Thoracic aorta (tissue), 2 donors: ENCODE results near the gene PTPRE. TPM values are rescaled to one million over a fixed set of nuclear protein-coding genes. Genes with fewer than 3 reads are reported as not detected.

Experiments used
- ATAC-seq: fragments of 150-250 bp; one replicate; pipeline ENCODE4 v1.8.0; 2017; ENCODE audit warnings: low read depth; ENCODE audit not compliant: insufficient number of reproducible peaks, low FRiP score
- DNase-seq: peaks from one replicate; pipeline ENCODE4 v3.0.0-alpha.2; 2020; ENCODE audit warnings: low spot score
- H3K27ac ChIP-seq, 2 donors: fragments of 200-600 bp; sonication (generic); 1 replicate in 1 of 2; 2 replicates in 1 of 2; pipeline ENCODE4 v1.5.1; 2016; ENCODE audit warnings: mild to moderate bottlenecking in 2 of 2, moderate library complexity in 2 of 2
- H3K27me3 ChIP-seq: fragments of 200-600 bp; sonication (generic); replicated peaks from 2 replicates; pipeline ENCODE4 v1.6.0; 2016; ENCODE audit warnings: mild to moderate bottlenecking; ENCODE audit not compliant: insufficient read depth
- H3K36me3 ChIP-seq: fragments of 200-600 bp; sonication (generic); one replicate; pipeline ENCODE4 v1.5.1; 2016
- H3K4me1 ChIP-seq, 2 donors: fragments of 200-600 bp; sonication (generic); 1 replicate in 1 of 2; 2 replicates in 1 of 2; pipeline versions ENCODE4 v1.5.1 to v1.6.0; 2016; ENCODE audit warnings: low read depth in 2 of 2, mild to moderate bottlenecking in 1 of 2; ENCODE audit not compliant: control insufficient read depth in 1 of 2
- H3K4me3 ChIP-seq: fragments of 200-600 bp; sonication (generic); 2 replicates; pipeline ENCODE4 v1.5.1; 2016; ENCODE audit warnings: mild to moderate bottlenecking
- H3K9me3 ChIP-seq: fragments of 200-600 bp; sonication (generic); 2 replicates; pipeline ENCODE4 v1.5.1; 2016
- CTCF ChIP-seq: fragments of 200-600 bp; sonication (generic); IDR thresholded peaks from one replicate; pipeline ENCODE4 v1.5.1; 2019; ENCODE audit warnings: antibody characterized with exemption
- total RNA-seq, 2 donors: library from RNA; depleted of rRNA; stranded (reverse); fragments of >200 nt; gene quantifications; one replicate each; pipeline versions ENCODE4 v1.1.0 to v1.2.3, GENCODE V29; 2016

PTPRE gene
- total RNA-seq, 2 donors from 2014 or later, result 41.9 to 45.1 TPM

DNA sequence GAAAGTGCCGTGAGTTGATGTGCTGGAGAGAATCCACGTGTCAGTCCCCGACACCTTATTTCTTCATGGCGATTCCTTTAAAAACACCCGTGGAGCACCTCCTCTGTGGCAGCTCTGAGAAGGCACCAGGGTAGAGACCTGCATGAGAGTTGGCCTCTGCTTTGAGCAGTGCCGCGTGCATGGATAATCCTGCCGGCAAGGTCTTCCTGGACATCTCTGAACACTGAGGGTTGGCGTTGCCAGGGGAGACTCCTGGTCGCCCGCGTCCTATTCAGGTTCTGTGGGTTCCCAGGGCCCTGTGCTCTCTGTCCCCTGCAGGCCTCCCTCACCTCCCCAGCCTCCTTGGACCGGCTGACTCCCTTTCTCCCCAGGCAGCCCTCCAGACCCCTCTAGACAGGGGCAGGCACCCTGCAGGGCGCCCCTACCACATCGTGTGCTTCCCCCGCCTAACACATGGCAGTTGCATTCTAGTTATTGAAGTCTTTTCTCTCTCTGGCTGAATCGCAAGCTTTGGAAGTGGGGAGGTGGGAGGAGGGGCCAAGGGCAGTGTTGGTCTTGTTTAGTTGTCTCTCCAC, 123.7 kb downstream of the PTPRE start:
- DNase-seq (no peak), ATAC-seq (no peak)
- no peak overlapping the region for H3K4me3 ChIP-seq
- no peaks in the 10 kb centered on the region for H3K36me3 ChIP-seq
- H3K4me1 ChIP-seq, result peaks cover 0 to under 1% of the 10 kb centered on the region in 2 donors
- no peaks in the 10 kb centered on the region for H3K9me3 ChIP-seq
- H3K27ac ChIP-seq, result no peak overlapping the region
- no peak for TF ChIP-seq CTCF
- no peaks in the 10 kb centered on the region for H3K27me3 ChIP-seq

DNA sequence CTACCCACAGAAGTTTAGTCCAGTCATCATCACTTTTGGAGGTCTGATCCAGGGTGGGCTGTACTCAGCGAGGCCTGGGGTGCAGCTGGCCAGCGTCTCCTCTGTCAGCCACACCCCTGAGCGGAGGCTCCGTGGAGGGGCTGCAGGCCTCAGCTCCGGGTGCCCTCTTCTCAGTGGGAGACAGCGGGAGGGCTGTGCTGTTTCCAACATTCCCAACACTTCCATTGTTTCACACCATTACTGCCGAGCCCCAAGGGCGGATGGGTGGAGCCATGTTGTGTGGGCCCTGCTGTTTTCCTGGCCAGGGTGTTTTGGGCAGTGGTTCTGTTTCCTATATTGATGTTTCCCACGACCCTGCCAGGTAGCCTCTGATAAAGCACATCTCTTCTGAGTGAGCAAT, 124.3 kb downstream of the PTPRE start:
- Histone ChIP-seq H3K4me3 (no peak overlapping the region), H3K36me3 (no peaks in the 10 kb centered on the region), H3K27me3 (no peaks in the 10 kb centered on the region), H3K27ac (no peak overlapping the region), H3K4me1 (peaks cover 0 to 7% of the 10 kb centered on the region in 2 donors), H3K9me3 (no peaks in the 10 kb centered on the region)
- ATAC-seq, result no peak
- TF ChIP-seq CTCF, result no peak
- DNase-seq, result no peak

- TF ChIP-seq CTCF, result no peak
- Histone ChIP-seq H3K9me3 (no peaks in the 10 kb centered on the region), H3K4me1 (peaks cover 9 to 20% of the 10 kb centered on the region in 2 donors), H3K36me3 (no peaks in the 10 kb centered on the region), H3K27me3 (no peaks in the 10 kb centered on the region), H3K4me3 (no peak overlapping the region), H3K27ac (no peak overlapping the region)
- DNase-seq (no peak), ATAC-seq (no peak)
Measured at GRCh38 chr10:128032466-128032865, 125.6 kb downstream of the PTPRE start.

GRCh38 chr10:128035557-128035973, 128.7 kb downstream of the PTPRE start:
- DNase-seq (no peak), ATAC-seq (peak; percentile 44)
- no peaks in the 10 kb centered on the region for H3K9me3 ChIP-seq
- TF ChIP-seq CTCF, result peak; percentile 87
- H3K36me3 ChIP-seq, result no peaks in the 10 kb centered on the region
- H3K27me3 ChIP-seq, result no peaks in the 10 kb centered on the region
- no peak overlapping the region for H3K4me3 ChIP-seq
- H3K4me1 ChIP-seq, result peaks cover 11 to 25% of the 10 kb centered on the region in 2 donors
- no peak overlapping the region for H3K27ac ChIP-seq

- Histone ChIP-seq H3K36me3 (no peaks in the 10 kb centered on the region), H3K27me3 (no peaks in the 10 kb centered on the region), H3K27ac (peak overlapping the region; percentile 54 to 76), H3K4me3 (no peak overlapping the region), H3K9me3 (no peaks in the 10 kb centered on the region), H3K4me1 (peaks cover 11 to 25% of the 10 kb centered on the region in 2 donors)
- ATAC-seq (no peak), DNase-seq (no peak)
- no peak for TF ChIP-seq CTCF
Measured at GRCh38 chr10:128036011-128036615, 129.2 kb downstream of the PTPRE start.
